HCT116 (cell line): ENCODE results near the gene TIAM2.

Source experiments
- CTCF ChIP-seq, 3 experiments: fragments of 200-600 bp in 1 of 3; sonication (generic) in 1 of 3; IDR thresholded peaks in 2 of 3; conservative IDR thresholded peaks in 1 of 3; 2 replicates each; pipeline ENCODE4 v1.5.1; 2012 to 2017; ENCODE audit warnings: low read depth in 2 of 3, low read length in 2 of 3, antibody characterized with exemption in 1 of 3, borderline replicate concordance in 1 of 3, control low read depth in 1 of 3, mild to moderate bottlenecking in 1 of 3, mixed read lengths in 1 of 3, mixed run types in 1 of 3, moderate library complexity in 1 of 3; ENCODE audit not compliant: insufficient read depth in 1 of 3
- EZH2 ChIP-seq: fragments of 200-600 bp; sonication (generic); IDR thresholded peaks from 2 replicates; pipeline ENCODE4 v1.6.1; 2017; ENCODE audit warnings: antibody characterized with exemption, mixed run types
- POLR2A ChIP-seq: IDR thresholded peaks from 2 replicates; pipeline ENCODE4 v1.7.0; 2011; ENCODE audit warnings: borderline replicate concordance; ENCODE audit not compliant: insufficient read depth, insufficient read length; ENCODE audit errors: extremely low read depth
- POLR2AphosphoS5 ChIP-seq: IDR thresholded peaks from 2 replicates; pipeline ENCODE4 v1.6.1; 2011; ENCODE audit warnings: mild to moderate bottlenecking, low read depth, low read length, moderate library complexity
- SRF ChIP-seq: IDR thresholded peaks from 2 replicates; pipeline ENCODE4 v1.6.1; 2012; ENCODE audit warnings: low read depth
- YY1 ChIP-seq: IDR thresholded peaks from 2 replicates; pipeline ENCODE4 v1.6.1; 2011; ENCODE audit warnings: low read length, low read depth, moderate library complexity, mild to moderate bottlenecking; ENCODE audit not compliant: insufficient replicate concordance; ENCODE audit errors: extremely low read depth
- TF ChIP-seq, protein P1 (sequence below): IDR thresholded peaks from 2 replicates; pipeline ENCODE4 v1.6.1; 2012

GRCh38 chr6:155026706-155027045, 31.6 kb downstream of the TIAM2 start:
- TF ChIP-seq CTCF (IDR thresholded peaks at IDR 0.05 in 2 of 3, conservative IDR thresholded peaks at IDR 0.05 in 1 of 3; ENCODE audit: borderline replicate concordance in 1 of 3, insufficient read depth in 1 of 3, low read depth in 2 of 3, low read length in 2 of 3), result no peak
- no peak for TF ChIP-seq POLR2A
- no peak for TF ChIP-seq POLR2AphosphoS5
- TF ChIP-seq, protein P1, sequence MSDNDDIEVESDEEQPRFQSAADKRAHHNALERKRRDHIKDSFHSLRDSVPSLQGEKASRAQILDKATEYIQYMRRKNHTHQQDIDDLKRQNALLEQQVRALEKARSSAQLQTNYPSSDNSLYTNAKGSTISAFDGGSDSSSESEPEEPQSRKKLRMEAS, result peak; percentile 3; the same call in 1 of the 2 replicates
- no peak for TF ChIP-seq YY1
- TF ChIP-seq EZH2, result no peak
- TF ChIP-seq SRF, result no peak; the same call in 1 of the 2 replicates
